H1 (cell line): Measurements from ENCODE around the gene TBC1D9B. TPM values are rescaled to one million over a fixed set of nuclear protein-coding genes. Genes with fewer than 3 reads are reported as not detected.

Experiments
- CREB1 ChIP-seq: IDR thresholded peaks from 2 replicates; pipeline ENCODE4 v1.6.1; 2012; ENCODE audit warnings: inconsistent platforms
- CTCF ChIP-seq, 3 experiments: IDR thresholded peaks; 1 replicate in 2 of 3; 2 replicates in 1 of 3; pipeline versions ENCODE4 v1.5.1 to v1.6.1; 2011; ENCODE audit warnings: low read length in 3 of 3, mild to moderate bottlenecking in 3 of 3, inconsistent platforms in 2 of 3, low read depth in 1 of 3, moderate library complexity in 1 of 3; ENCODE audit not compliant: insufficient read depth in 1 of 3; ENCODE audit errors: control extremely low read depth in 1 of 3
- FOSL1 ChIP-seq: IDR thresholded peaks from 2 replicates; pipeline ENCODE4 v1.6.1; 2011; ENCODE audit warnings: mild to moderate bottlenecking, low read depth, low read length, moderate library complexity; ENCODE audit not compliant: insufficient read depth
- NRF1 ChIP-seq: IDR thresholded peaks from 2 replicates; pipeline ENCODE4 v1.6.1; 2011; ENCODE audit warnings: mild to moderate bottlenecking, low read depth, low read length, improper control_type of control experiment
- TAF1 ChIP-seq: IDR thresholded peaks from 2 replicates; pipeline ENCODE4 v1.6.1; 2011; ENCODE audit warnings: mild to moderate bottlenecking, low read depth, low read length
- YY1 ChIP-seq: IDR thresholded peaks from 2 replicates; pipeline ENCODE4 v1.6.1; 2011; ENCODE audit warnings: low read depth, mild to moderate bottlenecking, low read length
- polyA plus RNA-seq, 7 experiments: library from polyadenylated mRNA; depleted of rRNA in 3 of 7; stranded (reverse) in 5 of 7; unstranded in 2 of 7; fragments of >200 nt in 5 of 7; fragments of 200-250 nt in 2 of 7; gene quantifications; 1 replicate in 5 of 7; 2 replicates in 1 of 7; 4 replicates in 1 of 7; pipeline versions ENCODE4 v1.2.1 to v1.2.3, GENCODE V29; 2011 to 2013; ENCODE audit warnings: missing spikeins in 2 of 7, mixed read lengths in 2 of 7
- total RNA-seq: library from RNA; stranded (reverse); fragmentation: NEBNext Ultra II Directional; extraction: Animal tissue kit (Norgen Biotek cat#: 25700); gene quantifications from 2 replicates; pipeline ENCODE4 v1.2.1, GENCODE V29; 2021

TBC1D9B gene
- total and polyA plus RNA-seq, 2 of the 8 experiments (the other 6 are each of a cell fraction or from before 2014, with no cell fraction given) = 33.6 to 57.1 TPM

- TF ChIP-seq TAF1 (no peak), CTCF (IDR thresholded peaks at IDR 0.05; ENCODE audit: control extremely low read depth in 1 of 3, insufficient read depth in 1 of 3, low read depth in 1 of 3, low read length in 3 of 3) (no peak), CREB1 (no peak), YY1 (no peak), FOSL1 (no peak), NRF1 (no peak)
These were observed 28.6 kb downstream of the TBC1D9B start (continued) for GRCh38 chr5:179879003-179879689.
